Thymus (tissue), 11 donors: ENCODE measurements around the gene ADGRB2. TPM values are rescaled to one million over a fixed set of nuclear protein-coding genes. Genes with fewer than 3 reads are reported as not detected.
A peak's percentile ranks its signal among the peaks of the same experiment; 100 is the strongest.

ENCODE experiments used
- DNase-seq, 9 donors: peaks; one replicate each; pipeline ENCODE4 v3.0.0-alpha.2; 2013; ENCODE audit warnings: low spot score in 9 of 9, low read depth in 6 of 9, missing footprints in 1 of 9
- H3K27ac ChIP-seq, 2 donors: one replicate each; pipeline ENCODE4 v1.5.1; 2013; ENCODE audit warnings: control low read depth in 1 of 2, low read depth in 1 of 2, low read length in 1 of 2, mild to moderate bottlenecking in 1 of 2, moderate library complexity in 1 of 2
- H3K27me3 ChIP-seq, 2 donors: one replicate each; pipeline ENCODE4 v1.5.1; 2013; ENCODE audit warnings: low read length in 1 of 2; ENCODE audit not compliant: control insufficient read depth in 2 of 2, insufficient read depth in 1 of 2
- H3K36me3 ChIP-seq, 2 donors: one replicate each; pipeline ENCODE4 v1.5.1; 2013; ENCODE audit warnings: low read length in 1 of 2, mild to moderate bottlenecking in 1 of 2, moderate library complexity in 1 of 2; ENCODE audit not compliant: control insufficient read depth in 2 of 2, insufficient read depth in 2 of 2
- H3K4me1 ChIP-seq, 2 donors: one replicate each; pipeline ENCODE4 v1.5.1; 2013; ENCODE audit warnings: low read length in 2 of 2; ENCODE audit not compliant: control insufficient read depth in 2 of 2, insufficient read depth in 2 of 2
- H3K4me3 ChIP-seq, 2 donors: one replicate each; pipeline ENCODE4 v1.5.1; 2013; ENCODE audit warnings: low read length in 2 of 2, control low read depth in 1 of 2, mild to moderate bottlenecking in 1 of 2
- H3K9me3 ChIP-seq, 2 donors: one replicate each; pipeline ENCODE4 v1.5.1; 2013; ENCODE audit warnings: low read length in 1 of 2, mild to moderate bottlenecking in 1 of 2; ENCODE audit not compliant: control insufficient read depth in 2 of 2, insufficient read depth in 1 of 2
- WGBS: extraction: QIAGEN DNeasy Blood & Tissue Kit; methylation state at CpG from one replicate; pipeline ENCODE4 v1.1.7; 2013; 5-methylcytosine and 5-hydroxymethylcytosine counted together
- polyA plus RNA-seq: library from polyadenylated mRNA; stranded (reverse); fragments of 200-250 nt; gene quantifications from one replicate; pipeline ENCODE4 v1.2.3, GENCODE V29; 2013
- total RNA-seq: library from RNA; stranded (reverse); fragments of 120-200 nt; gene quantifications from one replicate; pipeline ENCODE4 v1.2.4, GENCODE V29; 2013
- donor health status: healthy.

The ADGRB2 gene
- total and polyA plus RNA-seq, 2 donors: 6.0 to 24.4 TPM

DNA sequence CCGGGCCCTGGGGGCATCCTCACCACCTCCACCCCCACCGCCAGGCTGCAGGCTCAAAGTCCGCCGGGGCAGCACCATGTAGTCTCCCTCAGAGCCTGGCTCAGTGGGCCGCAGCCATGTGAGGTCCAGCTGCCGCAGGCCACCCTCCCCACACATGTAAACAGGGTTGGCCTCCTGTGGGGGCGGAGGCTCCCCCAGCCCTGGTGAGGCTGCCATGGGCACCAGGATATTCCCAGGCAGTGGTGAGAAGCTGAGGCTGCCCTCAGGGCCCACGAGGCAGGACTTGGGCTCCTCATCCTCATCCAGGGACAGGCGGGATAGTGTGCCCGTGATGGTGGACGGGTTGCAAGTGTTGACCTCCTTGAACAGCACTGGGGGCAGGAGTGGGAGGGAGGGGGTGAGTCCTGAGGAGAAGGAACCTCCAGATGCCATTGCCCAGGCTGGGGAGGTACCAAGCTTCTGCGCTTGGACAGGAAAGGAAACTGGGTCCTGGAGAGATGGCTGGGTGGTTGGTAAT, 33.0 kb downstream of the ADGRB2 start:
- Histone ChIP-seq H3K36me3 (peaks cover 5 to 81% of the 10 kb centered on the region in 2 donors), H3K27ac (no peak overlapping the region), H3K4me3 (no peak overlapping the region), H3K27me3 (no peaks in the 10 kb centered on the region), H3K9me3 (no peaks in the 10 kb centered on the region), H3K4me1 (no peaks in the 10 kb centered on the region)
- no peak for DNase-seq
- 97% methylated on average over 12 of the region's 12 CpGs for WGBS

DNA sequence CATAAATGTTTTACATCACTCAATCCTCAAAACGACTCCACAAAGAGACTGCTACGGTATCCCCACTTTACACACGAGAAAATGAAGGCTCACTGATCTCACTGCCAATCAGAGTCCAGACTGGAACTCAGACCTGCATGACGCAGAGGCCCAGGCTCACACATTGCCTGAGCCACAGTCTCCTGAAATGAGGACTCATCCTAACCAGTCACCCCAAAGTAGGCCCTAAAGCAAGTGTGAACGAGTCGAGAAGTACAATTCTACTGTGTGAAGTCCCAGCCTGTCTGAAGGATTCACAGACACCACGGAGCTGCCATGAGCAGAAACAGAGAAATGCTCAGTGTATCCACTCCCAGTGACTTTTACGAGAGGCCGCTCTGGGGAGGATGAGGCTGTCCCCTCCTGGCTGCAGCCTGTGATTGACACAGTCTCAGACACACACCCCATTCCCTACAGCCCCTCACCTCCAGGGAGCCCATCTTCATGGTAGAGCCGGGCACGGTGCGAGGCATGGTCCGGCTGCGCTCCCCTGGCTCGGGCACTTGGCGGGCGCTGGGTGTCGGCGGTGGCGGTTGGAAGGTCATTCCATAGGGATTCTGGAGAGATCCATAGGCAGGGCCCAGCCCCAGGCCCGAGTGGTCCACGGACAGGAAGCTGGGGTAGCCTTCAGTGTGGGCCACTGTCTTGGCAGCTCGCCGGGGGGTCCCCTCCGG, 33.6 kb downstream of the ADGRB2 start:
- H3K27me3 ChIP-seq: no peaks in the 10 kb centered on the region
- H3K36me3 ChIP-seq: peaks cover 5 to 79% of the 10 kb centered on the region in 2 donors
- no peak overlapping the region for H3K27ac ChIP-seq
- WGBS: 95% methylated on average over 25 of the region's 25 CpGs
- DNase-seq: no peak
- H3K9me3 ChIP-seq: no peaks in the 10 kb centered on the region
- peaks cover 0 to 5% of the 10 kb centered on the region in 2 donors for H3K4me1 ChIP-seq
- H3K4me3 ChIP-seq: no peak overlapping the region

DNA sequence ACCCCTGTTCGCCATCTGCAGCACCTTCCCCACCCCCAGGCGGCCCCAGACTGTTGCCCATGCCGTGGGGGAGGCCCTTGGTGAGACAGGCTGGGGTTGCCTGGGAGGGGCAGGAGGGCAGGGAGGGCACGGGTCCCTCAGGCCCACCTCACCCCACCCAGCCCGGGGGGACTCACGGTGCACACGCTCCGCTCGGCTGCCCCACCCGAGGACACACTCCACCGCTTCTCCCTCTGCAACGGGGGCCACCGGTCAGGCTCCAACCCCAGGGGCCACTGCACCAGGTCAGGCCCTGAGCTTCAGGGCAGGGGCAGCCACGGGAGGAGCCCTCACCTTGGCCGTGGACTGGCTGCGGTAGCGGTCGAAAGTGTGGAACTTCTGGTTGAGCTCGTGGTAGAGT, 36.3 kb downstream of the ADGRB2 start:
- Histone ChIP-seq H3K27ac (no peak overlapping the region), H3K9me3 (no peaks in the 10 kb centered on the region), H3K36me3 (peaks cover 5 to 62% of the 10 kb centered on the region in 2 donors), H3K4me3 (no peak overlapping the region), H3K4me1 (peaks cover 0 to 7% of the 10 kb centered on the region in 2 donors), H3K27me3 (no peaks in the 10 kb centered on the region)
- no peak for DNase-seq
- WGBS: 93% methylated on average over 19 of the region's 19 CpGs

DNA sequence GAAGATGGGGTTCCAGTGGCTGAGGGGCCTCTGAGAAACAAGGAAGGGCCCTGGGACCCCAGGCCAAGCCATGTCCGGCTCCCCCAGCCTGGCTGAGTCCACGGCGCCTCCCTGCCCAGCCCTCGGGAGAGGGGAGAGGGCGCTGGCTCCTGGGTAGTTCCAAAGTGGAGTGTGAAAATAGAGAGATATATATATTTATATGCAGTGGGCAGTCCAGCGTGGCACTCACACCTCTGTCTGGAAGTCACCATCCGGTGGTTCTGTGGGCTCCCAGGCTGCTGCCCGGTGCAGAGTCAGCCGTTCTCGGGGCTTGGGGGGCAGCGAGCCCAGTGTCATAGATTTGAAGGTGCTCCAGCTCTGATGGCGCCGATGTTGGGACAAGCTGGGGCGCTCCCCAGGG, 36.9 kb downstream of the ADGRB2 start:
- peaks cover 0 to 7% of the 10 kb centered on the region in 2 donors for H3K4me1 ChIP-seq
- no peaks in the 10 kb centered on the region for H3K9me3 ChIP-seq
- H3K27me3 ChIP-seq: no peaks in the 10 kb centered on the region
- 98% methylated on average over 14 of the region's 14 CpGs for WGBS
- H3K36me3 ChIP-seq: peaks cover 5 to 56% of the 10 kb centered on the region in 2 donors
- no peak overlapping the region for H3K27ac ChIP-seq
- H3K4me3 ChIP-seq: no peak overlapping the region
- no peak for DNase-seq

DNA sequence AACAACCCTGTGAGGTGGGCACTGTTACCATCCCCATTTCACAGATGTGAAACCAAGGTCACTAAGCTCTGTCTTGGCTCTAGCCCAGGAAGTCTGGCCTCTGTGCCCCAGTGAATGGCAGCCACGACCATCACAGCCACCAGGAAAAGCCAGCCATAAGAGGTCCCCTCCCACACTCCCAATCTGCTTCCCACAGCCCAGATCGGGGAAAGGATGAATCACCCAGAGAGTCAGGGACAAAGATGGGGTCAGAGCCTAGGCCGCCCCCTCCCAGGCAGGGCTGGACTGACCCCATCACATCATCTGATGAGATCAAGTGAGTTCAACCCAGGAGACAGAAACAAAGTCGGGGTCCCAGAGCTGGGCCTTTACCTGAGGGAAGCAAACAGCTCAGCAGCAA, 37.4 kb downstream of the ADGRB2 start:
- no peaks in the 10 kb centered on the region for H3K27me3 ChIP-seq
- H3K9me3 ChIP-seq: no peaks in the 10 kb centered on the region
- H3K4me3 ChIP-seq: no peak overlapping the region
- H3K27ac ChIP-seq: no peak overlapping the region
- H3K4me1 ChIP-seq: peaks cover 0 to 7% of the 10 kb centered on the region in 2 donors
- peaks cover 5 to 51% of the 10 kb centered on the region in 2 donors for H3K36me3 ChIP-seq
- WGBS: 94% methylated on average over 4 of the region's 4 CpGs
- no peak for DNase-seq

DNA sequence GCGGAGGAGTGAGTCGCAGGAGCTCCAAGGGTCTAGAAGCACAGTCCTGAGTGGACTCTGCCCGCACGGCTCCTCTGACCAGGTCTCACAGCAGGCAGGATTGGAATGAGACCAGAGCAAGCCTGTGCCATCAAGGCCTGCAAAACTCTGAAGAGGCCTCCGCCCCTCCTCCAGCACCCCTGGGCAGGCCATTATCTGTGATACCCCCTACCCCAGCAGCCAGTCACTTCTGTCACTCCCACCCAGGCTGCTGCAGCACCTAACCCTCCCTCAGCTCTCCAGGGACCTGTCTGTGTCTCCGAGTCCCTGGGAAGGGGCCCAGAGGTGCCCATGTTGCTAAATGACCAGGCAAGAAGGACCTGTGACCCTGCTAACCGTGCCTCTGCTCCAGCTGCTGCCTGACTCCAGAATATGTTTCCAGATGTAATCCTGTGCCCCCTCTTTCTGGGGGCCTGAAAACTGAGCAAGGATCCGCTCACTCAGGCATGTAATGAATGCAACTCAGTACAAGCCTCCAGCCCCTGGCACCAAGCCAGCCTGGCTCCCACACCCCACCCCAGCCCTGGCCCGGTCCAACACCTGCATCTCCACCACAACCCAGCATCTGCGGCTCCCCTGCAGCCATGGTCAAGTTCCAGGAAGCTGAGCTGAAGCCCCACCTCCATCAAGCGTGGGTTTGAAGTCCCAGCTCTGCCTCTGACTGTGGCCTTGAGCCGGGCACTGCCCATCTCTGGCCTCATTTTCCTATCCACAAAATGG, 38.2 kb downstream of the ADGRB2 start:
- WGBS: 74% methylated on average over 12 of the region's 12 CpGs
- no peaks in the 10 kb centered on the region for H3K9me3 ChIP-seq
- H3K4me3 ChIP-seq: no peak overlapping the region
- peaks cover 0 to 7% of the 10 kb centered on the region in 2 donors for H3K4me1 ChIP-seq
- peaks cover 5 to 43% of the 10 kb centered on the region in 2 donors for H3K36me3 ChIP-seq
- peaks cover 0 to 4% of the 10 kb centered on the region in 2 donors for H3K27me3 ChIP-seq
- no peak for DNase-seq
- no peak overlapping the region for H3K27ac ChIP-seq

DNA sequence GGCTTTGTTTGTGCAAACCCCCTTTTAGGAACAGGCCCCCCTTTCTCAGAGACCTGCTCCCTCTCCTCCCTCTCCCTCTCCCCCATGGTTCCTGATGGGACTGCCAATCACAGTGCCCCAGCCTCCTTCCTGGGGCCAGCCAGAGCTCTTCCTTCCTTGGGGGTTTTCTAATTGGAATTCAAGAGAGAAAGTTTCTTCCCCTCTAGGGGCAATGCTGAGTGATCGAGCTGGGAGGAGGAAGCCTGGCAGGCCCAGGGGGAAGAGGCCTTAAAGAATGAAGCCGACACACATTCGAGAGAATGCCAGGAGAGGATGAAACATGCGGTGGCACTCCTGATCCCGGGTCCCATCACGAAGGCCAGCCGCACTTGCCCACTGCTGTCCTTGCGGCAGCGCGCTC, 39.0 kb downstream of the ADGRB2 start:
- Histone ChIP-seq H3K9me3 (no peaks in the 10 kb centered on the region), H3K27me3 (peaks cover 0 to 9% of the 10 kb centered on the region in 2 donors), H3K4me3 (no peak overlapping the region), H3K27ac (no peak overlapping the region), H3K4me1 (peaks cover 0 to 7% of the 10 kb centered on the region in 2 donors), H3K36me3 (peaks cover 2 to 35% of the 10 kb centered on the region in 2 donors)
- WGBS: 66% methylated on average over 10 of the region's 10 CpGs
- no peak for DNase-seq

DNA sequence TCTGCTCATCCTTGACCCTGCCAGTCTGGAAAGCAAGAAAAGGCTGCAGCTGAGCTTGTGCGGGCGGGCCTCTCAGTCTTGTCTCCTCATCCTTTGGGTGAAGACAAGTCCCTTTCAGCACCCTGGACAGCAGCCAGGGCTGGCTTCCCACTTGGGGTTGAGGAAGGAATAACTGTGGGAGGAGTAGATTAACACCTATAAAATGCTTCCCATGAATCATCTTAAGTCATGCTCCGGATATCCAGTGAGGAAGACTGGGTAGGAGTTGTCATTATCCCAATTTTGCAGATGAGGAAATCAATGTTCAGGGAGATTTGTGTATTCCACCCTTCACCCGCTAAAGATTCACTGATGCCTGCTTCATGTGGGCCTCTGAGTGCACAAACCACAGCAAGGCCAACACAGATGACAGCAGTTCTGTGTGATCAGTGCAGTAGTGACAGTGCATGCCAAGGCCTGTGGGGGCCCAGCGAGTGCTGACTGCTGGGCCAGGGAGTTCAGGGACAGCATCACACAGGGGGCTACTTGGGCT, 40.2 kb downstream of the ADGRB2 start:
- peaks cover 0 to 28% of the 10 kb centered on the region in 2 donors for H3K36me3 ChIP-seq
- DNase-seq: peak; percentile 44 to 84 (median 71)
- 60% methylated on average over 5 of the region's 5 CpGs for WGBS
- no peak overlapping the region for H3K27ac ChIP-seq
- peaks cover 0 to 14% of the 10 kb centered on the region in 2 donors for H3K27me3 ChIP-seq
- H3K4me1 ChIP-seq: peaks cover 0 to 7% of the 10 kb centered on the region in 2 donors
- H3K9me3 ChIP-seq: no peaks in the 10 kb centered on the region
- H3K4me3 ChIP-seq: no peak overlapping the region
